ENCODE data around the gene TMEM141.
"Not testable (repeated sequence)": the region's sequence is repeated elsewhere in the genome, so short reads cannot be mapped to it uniquely, and the experiment has no call there.

Gene TMEM141

DNA sequence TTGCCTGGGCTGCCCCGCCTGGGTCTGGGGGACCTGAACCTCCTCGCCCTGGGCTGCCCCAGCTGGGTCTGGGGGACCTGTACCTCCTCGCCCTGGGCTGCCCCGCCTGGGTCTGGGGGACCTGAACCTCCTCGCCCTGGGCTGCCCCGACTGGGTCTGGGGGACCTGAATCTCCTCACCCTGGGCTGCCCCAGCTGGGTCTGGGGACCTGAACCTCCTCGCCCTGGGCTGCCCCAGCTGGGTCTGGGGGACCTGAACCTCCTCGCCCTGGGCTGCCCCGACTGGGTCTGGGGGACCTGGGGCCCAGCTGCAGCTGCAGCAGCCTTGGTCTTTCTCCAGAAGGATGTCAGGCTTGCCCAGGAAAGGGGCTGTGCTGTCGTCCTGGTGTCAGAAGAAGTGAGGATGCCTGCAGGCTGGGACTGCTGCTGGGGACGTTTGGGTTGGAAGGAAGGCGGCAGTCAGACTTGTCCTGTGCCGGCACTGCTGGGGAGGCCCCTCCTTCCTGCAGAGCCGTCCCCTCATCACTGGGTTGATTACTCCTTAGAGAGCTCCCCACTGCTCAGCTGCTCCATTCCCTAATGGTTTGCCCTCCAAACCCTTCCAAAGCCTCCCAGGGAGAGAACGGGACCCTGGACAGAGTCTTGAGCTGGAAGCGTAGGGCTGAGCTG is 42.4 kb downstream of the TMEM141 start:
- H2BK120ac ChIP-seq (ENCODE audit: low read depth, low read length); H2BK5ac ChIP-seq (ENCODE audit: low read length); H2AFZ ChIP-seq (ENCODE audit: low read length); H2BK15ac ChIP-seq (ENCODE audit: low read length); H3K79me1 ChIP-seq (ENCODE audit: low read depth, low read length); H4K91ac ChIP-seq (ENCODE audit: low read depth, low read length, poor library complexity); H3K14ac ChIP-seq (ENCODE audit: low read length); H2AK5ac ChIP-seq (ENCODE audit: low read depth, low read length); H2BK12ac ChIP-seq (ENCODE audit: low read length); H3K4me3 ChIP-seq (ENCODE audit: low read length in 2 of 2); H4K8ac ChIP-seq (ENCODE audit: low read depth, low read length); H3K27ac ChIP-seq (replicated peaks; ENCODE audit: low read length); H3K27me3 ChIP-seq (ENCODE audit: control insufficient read depth in 3 of 3, insufficient read depth in 3 of 3, low read depth in 1 of 3, low read length in 3 of 3); H3K18ac ChIP-seq (ENCODE audit: low read length); H3K4me1 ChIP-seq (ENCODE audit: control insufficient read depth in 2 of 2, insufficient read depth in 1 of 2, low read depth in 1 of 2, low read length in 2 of 2); H3K23ac ChIP-seq (ENCODE audit: low read depth, low read length, poor library complexity); H3K9ac ChIP-seq (ENCODE audit: low read depth, low read length, poor library complexity); H3K4me2 ChIP-seq (ENCODE audit: insufficient read depth, low read length, poor library complexity, severe bottlenecking); H3K9me3 ChIP-seq (replicated peaks in 1 of 2; ENCODE audit: control insufficient read depth in 2 of 2, insufficient read depth in 1 of 2, low read depth in 1 of 2, low read length in 2 of 2); H3K4ac ChIP-seq (ENCODE audit: low read length); DNase-seq (ENCODE audit: low spot score): not testable (repeated sequence)
- peaks cover 50 to 82% of the 10 kb centered on the region in 2 donors for H3K36me3 ChIP-seq (replicated peaks in 1 of 2; ENCODE audit: control insufficient read depth in 2 of 2, insufficient read depth in 2 of 2, low read length in 2 of 2)
- no CpG with 5 or more reads among the region's 16 CpGs for WGBS, 2 donors (ENCODE audit: extremely low coverage in 2 of 2, insufficient read length in 2 of 2, insufficient replicate concordance in 1 of 2)

DNA sequence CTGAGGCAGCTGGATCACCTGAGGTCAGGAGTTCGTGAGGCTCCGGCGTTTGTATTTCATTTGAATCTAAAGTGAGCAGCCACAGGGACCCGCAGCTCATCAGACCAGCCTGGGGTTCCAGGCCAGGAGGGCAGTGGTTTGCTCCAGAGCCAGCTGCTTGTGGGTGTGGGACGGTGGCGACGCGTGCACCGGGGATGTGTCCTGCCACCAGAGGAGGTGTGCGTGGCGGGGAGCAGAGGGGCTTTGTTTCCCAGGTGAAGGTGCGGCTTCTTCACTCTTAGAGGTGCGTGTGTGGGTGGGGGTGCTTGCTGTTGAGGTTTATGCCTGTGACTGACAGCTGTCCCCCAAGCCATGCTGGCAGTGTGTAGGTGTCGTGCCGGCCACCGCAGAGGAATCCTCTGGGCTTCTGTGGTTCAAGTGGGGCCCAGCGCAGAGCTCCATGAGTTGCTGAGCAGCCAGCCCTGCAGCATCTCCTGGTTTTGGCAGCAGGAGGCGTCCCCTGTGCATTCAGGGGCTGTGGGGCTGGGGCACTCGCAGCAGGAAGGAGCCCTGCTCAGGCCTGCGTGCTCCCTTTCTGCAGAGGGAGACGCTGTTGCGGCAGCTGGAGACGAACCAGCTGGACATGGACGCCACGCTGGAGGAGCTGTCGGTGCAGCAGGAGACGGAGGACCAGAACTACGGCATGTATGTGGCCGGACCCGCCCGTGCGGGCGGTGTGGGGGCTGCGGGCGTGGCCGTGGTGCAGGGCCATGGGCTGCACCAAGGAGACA is 44.2 kb downstream of the TMEM141 start:
- Histone ChIP-seq H2BK120ac (ENCODE audit: low read depth, low read length) (no peak overlapping the region), H4K8ac (ENCODE audit: low read depth, low read length) (no peak overlapping the region), H3K9me3 (replicated peaks in 1 of 2; ENCODE audit: control insufficient read depth in 2 of 2, insufficient read depth in 1 of 2, low read depth in 1 of 2, low read length in 2 of 2) (no peaks in the 10 kb centered on the region), H3K14ac (ENCODE audit: low read length) (no peak overlapping the region), H3K4ac (ENCODE audit: low read length) (no peak overlapping the region), H2BK5ac (ENCODE audit: low read length) (peak overlapping the region; percentile 46), H2BK15ac (ENCODE audit: low read length) (no peak overlapping the region), H3K36me3 (replicated peaks in 1 of 2; ENCODE audit: control insufficient read depth in 2 of 2, insufficient read depth in 2 of 2, low read length in 2 of 2) (peaks cover 37 to 81% of the 10 kb centered on the region in 2 donors), H2BK12ac (ENCODE audit: low read length) (no peak overlapping the region), H4K91ac (ENCODE audit: low read depth, low read length, poor library complexity) (no peak overlapping the region), H3K4me3 (ENCODE audit: low read length in 2 of 2) (peak overlapping the region in 1 of 2 donors; percentile 46), H3K18ac (ENCODE audit: low read length) (peak overlapping the region; percentile 57), H3K79me1 (ENCODE audit: low read depth, low read length) (peaks cover 7% of the 10 kb centered on the region), H2AK5ac (ENCODE audit: low read depth, low read length) (no peak overlapping the region), H3K27ac (replicated peaks; ENCODE audit: low read length) (no peak overlapping the region), H3K27me3 (ENCODE audit: control insufficient read depth in 3 of 3, insufficient read depth in 3 of 3, low read depth in 1 of 3, low read length in 3 of 3) (no peaks in the 10 kb centered on the region), H3K4me1 (ENCODE audit: control insufficient read depth in 2 of 2, insufficient read depth in 1 of 2, low read depth in 1 of 2, low read length in 2 of 2) (peaks cover 3 to 9% of the 10 kb centered on the region in 2 donors), H3K9ac (ENCODE audit: low read depth, low read length, poor library complexity) (no peak overlapping the region), H2AFZ (ENCODE audit: low read length) (no peak overlapping the region), H3K4me2 (ENCODE audit: insufficient read depth, low read length, poor library complexity, severe bottlenecking) (no peak overlapping the region), H3K23ac (ENCODE audit: low read depth, low read length, poor library complexity) (peak overlapping the region; percentile 93)
- whole genome bisulfite sequencing, 2 donors (ENCODE audit: extremely low coverage in 2 of 2, insufficient read length in 2 of 2, insufficient replicate concordance in 1 of 2) = no CpG with 5 or more reads among the region's 36 CpGs
- DNase-seq (ENCODE audit: low spot score) = no peak

- H2BK5ac ChIP-seq (ENCODE audit: low read length) = peak overlapping the region; percentile 46
- H2AFZ ChIP-seq (ENCODE audit: low read length) = no peak overlapping the region
- no peak overlapping the region for H2BK12ac ChIP-seq (ENCODE audit: low read length)
- H3K4me2 ChIP-seq (ENCODE audit: insufficient read depth, low read length, poor library complexity, severe bottlenecking) = no peak overlapping the region
- no peak overlapping the region for H3K14ac ChIP-seq (ENCODE audit: low read length)
- no peak overlapping the region for H3K4ac ChIP-seq (ENCODE audit: low read length)
- H2AK5ac ChIP-seq (ENCODE audit: low read depth, low read length) = no peak overlapping the region
- H2BK15ac ChIP-seq (ENCODE audit: low read length) = no peak overlapping the region
- H2BK120ac ChIP-seq (ENCODE audit: low read depth, low read length) = no peak overlapping the region
- no peaks in the 10 kb centered on the region for H3K27me3 ChIP-seq (ENCODE audit: control insufficient read depth in 3 of 3, insufficient read depth in 3 of 3, low read depth in 1 of 3, low read length in 3 of 3)
- no peak for DNase-seq (ENCODE audit: low spot score)
- WGBS, 2 donors (ENCODE audit: extremely low coverage in 2 of 2, insufficient read length in 2 of 2, insufficient replicate concordance in 1 of 2) = no CpG with 5 or more reads among the region's 21 CpGs
- no peak overlapping the region for H4K91ac ChIP-seq (ENCODE audit: low read depth, low read length, poor library complexity)
- H3K9me3 ChIP-seq (replicated peaks in 1 of 2; ENCODE audit: control insufficient read depth in 2 of 2, insufficient read depth in 1 of 2, low read depth in 1 of 2, low read length in 2 of 2) = no peaks in the 10 kb centered on the region
- H3K23ac ChIP-seq (ENCODE audit: low read depth, low read length, poor library complexity) = peak overlapping the region; percentile 93
- H3K4me1 ChIP-seq (ENCODE audit: control insufficient read depth in 2 of 2, insufficient read depth in 1 of 2, low read depth in 1 of 2, low read length in 2 of 2) = peaks cover 12 to 17% of the 10 kb centered on the region in 2 donors
- peaks cover 9% of the 10 kb centered on the region for H3K79me1 ChIP-seq (ENCODE audit: low read depth, low read length)
- H3K18ac ChIP-seq (ENCODE audit: low read length) = no peak overlapping the region
- H3K4me3 ChIP-seq (ENCODE audit: low read length in 2 of 2) = no peak overlapping the region
- no peak overlapping the region for H4K8ac ChIP-seq (ENCODE audit: low read depth, low read length)
- H3K36me3 ChIP-seq (replicated peaks in 1 of 2; ENCODE audit: control insufficient read depth in 2 of 2, insufficient read depth in 2 of 2, low read length in 2 of 2) = peaks cover 29 to 80% of the 10 kb centered on the region in 2 donors
- H3K27ac ChIP-seq (replicated peaks; ENCODE audit: low read length) = no peak overlapping the region
- no peak overlapping the region for H3K9ac ChIP-seq (ENCODE audit: low read depth, low read length, poor library complexity)
Measured at GRCh38 chr9:136835932-136836904, 45.1 kb downstream of the TMEM141 start.
